ENCODE results near the gene RNASEL. TPM values are rescaled to one million over a fixed set of nuclear protein-coding genes. Genes with fewer than 3 reads are reported as not detected.

Gene RNASEL
- total RNA-seq, 1 donor from 2014 or later: 4.2 TPM

GRCh38 chr1:182587093-182587492 is 2.0 kb downstream of the RNASEL start:
- no peaks in the 10 kb centered on the region for H3K27me3 Mint-ChIP-seq
- DNase-seq (ENCODE audit: low spot score, unreplicated experiment): no peak
- peaks cover 10% of the 10 kb centered on the region for H3K4me1 Mint-ChIP-seq (ENCODE audit: low read depth)
- no peak overlapping the region for H3K27ac Mint-ChIP-seq
- H3K36me3 Mint-ChIP-seq (ENCODE audit: insufficient read depth): no peaks in the 10 kb centered on the region
- H3K9me3 Mint-ChIP-seq (ENCODE audit: low read depth): no peaks in the 10 kb centered on the region
- H3K4me3 Mint-ChIP-seq (ENCODE audit: low read depth): no peak overlapping the region
- no peak for TF ChIP-seq CTCF (IDR thresholded peaks at IDR 0.05; ENCODE audit: unreplicated experiment)

GRCh38 chr1:182586380-182586779 is 2.7 kb downstream of the RNASEL start:
- H3K27ac Mint-ChIP-seq: no peak overlapping the region
- H3K27me3 Mint-ChIP-seq: no peaks in the 10 kb centered on the region
- no peaks in the 10 kb centered on the region for H3K36me3 Mint-ChIP-seq (ENCODE audit: insufficient read depth)

GRCh38 chr1:182584746-182585145 is 4.3 kb downstream of the RNASEL start:
- Mint-ChIP-seq H3K27ac (no peak overlapping the region), H3K4me3 (ENCODE audit: low read depth) (no peak overlapping the region), H3K27me3 (no peaks in the 10 kb centered on the region), H3K9me3 (ENCODE audit: low read depth) (no peaks in the 10 kb centered on the region), H3K36me3 (ENCODE audit: insufficient read depth) (no peaks in the 10 kb centered on the region), H3K4me1 (ENCODE audit: low read depth) (peaks cover 10% of the 10 kb centered on the region)
- no peak for DNase-seq (ENCODE audit: low spot score, unreplicated experiment)
- no peak for TF ChIP-seq CTCF (IDR thresholded peaks at IDR 0.05; ENCODE audit: unreplicated experiment)

More at GRCh38 chr1:182586380-182586779, 2.7 kb downstream of the RNASEL start:
- H3K4me3 Mint-ChIP-seq (ENCODE audit: low read depth): no peak overlapping the region
- H3K4me1 Mint-ChIP-seq (ENCODE audit: low read depth): peaks cover 10% of the 10 kb centered on the region
- no peak for TF ChIP-seq CTCF (IDR thresholded peaks at IDR 0.05; ENCODE audit: unreplicated experiment)
- no peaks in the 10 kb centered on the region for H3K9me3 Mint-ChIP-seq (ENCODE audit: low read depth)
- DNase-seq (ENCODE audit: low spot score, unreplicated experiment): no peak

- Mint-ChIP-seq H3K27me3 (no peaks in the 10 kb centered on the region), H3K36me3 (ENCODE audit: insufficient read depth) (peaks cover 8% of the 10 kb centered on the region), H3K27ac (no peak overlapping the region), H3K4me1 (ENCODE audit: low read depth) (no peaks in the 10 kb centered on the region), H3K4me3 (ENCODE audit: low read depth) (no peak overlapping the region), H3K9me3 (ENCODE audit: low read depth) (no peaks in the 10 kb centered on the region)
- TF ChIP-seq CTCF (IDR thresholded peaks at IDR 0.05; ENCODE audit: unreplicated experiment): no peak
- no peak for DNase-seq (ENCODE audit: low spot score, unreplicated experiment)
Measured at GRCh38 chr1:182580736-182581135, 8.3 kb downstream of the RNASEL start.

- no peaks in the 10 kb centered on the region for H3K27me3 Mint-ChIP-seq
- no peak overlapping the region for H3K27ac Mint-ChIP-seq
- no peak for DNase-seq (ENCODE audit: low spot score, unreplicated experiment)
- H3K4me3 Mint-ChIP-seq (ENCODE audit: low read depth): no peak overlapping the region
- H3K4me1 Mint-ChIP-seq (ENCODE audit: low read depth): no peaks in the 10 kb centered on the region
- H3K36me3 Mint-ChIP-seq (ENCODE audit: insufficient read depth): peaks cover 8% of the 10 kb centered on the region
- no peaks in the 10 kb centered on the region for H3K9me3 Mint-ChIP-seq (ENCODE audit: low read depth)
- no peak for TF ChIP-seq CTCF (IDR thresholded peaks at IDR 0.05; ENCODE audit: unreplicated experiment)
Measured at GRCh38 chr1:182575540-182576149, 13.4 kb downstream of the RNASEL start.
